ENCODE data around the gene RB1.

Gene RB1

GRCh38 chr13:48526286-48526685, 222.7 kb downstream of the RB1 start:
- in situ Hi-C loops (cut with MboI; ENCODE audit: low sequenced_read_pairs), result no loop called here

DNA sequence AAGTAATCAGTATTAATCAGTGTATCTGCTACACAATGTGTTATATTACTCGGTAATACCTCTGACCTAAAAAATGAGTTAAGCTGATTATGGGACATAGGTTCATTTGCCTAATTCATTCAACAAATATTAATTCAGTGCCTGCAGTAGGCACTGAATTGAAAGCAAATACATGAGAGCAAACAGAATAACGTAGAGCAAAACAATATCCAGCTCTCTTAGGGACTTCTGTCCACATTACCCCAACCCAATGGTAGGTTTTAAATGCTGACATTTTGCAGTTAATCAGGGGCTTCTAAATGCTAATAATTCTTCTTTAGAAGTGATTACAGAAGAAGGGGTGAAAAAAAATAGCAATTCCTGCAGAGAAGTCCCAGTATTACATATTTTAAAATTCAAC, 224.4 kb downstream of the RB1 start:
- in situ Hi-C loops (cut with MboI; ENCODE audit: low sequenced_read_pairs), result no loop called here

DNA sequence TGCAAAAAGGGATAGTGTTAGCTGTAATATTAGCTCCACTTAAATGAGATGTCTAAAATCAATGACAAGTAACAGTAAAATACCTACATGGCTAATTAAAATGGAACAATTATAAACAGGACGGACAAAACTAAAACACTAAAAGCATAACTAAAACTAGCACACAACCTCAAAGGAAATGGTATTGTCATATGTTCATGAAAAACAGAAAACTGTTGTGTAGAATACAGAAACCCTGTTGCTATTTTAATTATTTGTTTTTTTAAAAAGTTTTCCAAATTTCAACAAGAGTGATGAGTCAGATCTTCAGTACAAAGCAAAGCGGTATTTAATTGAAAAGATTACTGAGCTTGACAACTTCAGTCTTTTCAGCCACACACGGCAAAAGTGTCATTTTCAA, 225.2 kb downstream of the RB1 start:
- in situ Hi-C loops (cut with MboI; ENCODE audit: low sequenced_read_pairs), result no loop called here

DNA sequence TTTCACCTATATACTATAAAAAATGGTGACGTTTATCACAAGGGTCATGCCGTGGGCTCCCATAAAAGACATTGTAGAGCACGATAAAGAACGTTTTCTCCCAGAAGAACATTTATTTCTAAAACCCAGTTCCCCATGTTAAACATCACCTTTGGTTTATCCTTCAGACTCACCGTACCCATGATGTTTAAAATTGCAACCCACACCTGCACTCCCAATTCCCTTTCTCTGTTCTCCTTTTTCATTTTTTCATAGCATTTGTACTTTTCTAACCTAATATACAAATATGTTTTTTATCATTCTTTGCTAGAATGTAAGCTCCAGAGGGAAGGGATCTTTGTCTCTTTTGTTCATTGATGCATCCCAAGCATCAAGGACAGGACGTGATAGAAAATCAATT, 227.3 kb downstream of the RB1 start:
- in situ Hi-C loops (cut with MboI; ENCODE audit: low sequenced_read_pairs), result no loop called here
